Astrocyte of the hippocampus (primary cell): ENCODE measurements around the gene FHIP1A.

ENCODE experiments used
- DNase-seq: peaks from one replicate; pipeline ENCODE4 v3.0.0; 2011; ENCODE audit warnings: low read depth, low spot score

Gene FHIP1A

GRCh38 chr4:151455212-151455611, 46.2 kb downstream of the FHIP1A start:
- DNase-seq, result no peak

DNA sequence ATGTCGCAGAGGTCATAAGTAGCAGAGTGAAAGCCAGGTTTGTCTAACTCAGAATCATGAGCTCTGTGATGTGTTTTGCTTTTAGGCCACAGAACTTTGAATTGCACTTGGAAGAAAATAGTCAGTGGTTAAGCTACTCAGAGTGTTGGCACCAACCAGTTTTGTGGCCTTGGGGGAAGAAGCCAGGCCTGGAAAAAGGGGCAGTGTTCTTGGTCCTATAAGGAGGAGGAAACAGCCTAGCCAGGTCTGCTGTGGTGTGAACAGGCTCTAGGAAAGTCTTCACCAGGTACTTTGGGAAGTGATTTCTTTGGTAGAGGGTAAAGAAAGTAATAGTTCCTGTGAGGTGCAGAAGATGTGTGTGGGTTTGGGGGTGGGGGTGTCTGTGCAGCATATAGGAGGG, 49.2 kb downstream of the FHIP1A start:
- peak; percentile 61 for DNase-seq
